K562 (cell line): ENCODE results near the gene ATXN10. TPM values are rescaled to one million over a fixed set of nuclear protein-coding genes. Genes with fewer than 3 reads are reported as not detected.
A peak's percentile ranks its signal among the peaks of the same experiment; 100 is the strongest.

Experiments
- ATAC-seq: fragments of 200-7000 bp; cut with Tn5 transposase; 3 replicates; pipeline ENCODE4 v1.9.1; 2020; ENCODE audit warnings: moderate library complexity
- BruUV-seq: library from RNA; stranded (reverse); fragments of 400-500 nt; replicated peaks from 2 replicates; lab custom pipeline; 2021; lab: Mats Ljungman, UMichigan
- CTCF ChIA-PET: fragments of 300-600 bp; formaldehyde crosslinking; extraction: SDS; loops from one replicate; lab custom pipeline; 2021; ENCODE audit warnings: low intra/inter-chr PET ratio; lab: Yijun Ruan, JAX
- POLR2A ChIA-PET: fragments of 300-600, 350-650 bp; sonication (Branson Sonifier 250); formaldehyde crosslinking; extraction: SDS; loops from one replicate; lab custom pipeline; 2021; ENCODE audit warnings: antibody characterized with exemption, inconsistent platforms; lab: Yijun Ruan, JAX
- DNase-seq, 4 experiments: peaks; one replicate each; pipeline versions ENCODE4 v3.0.0 to v3.0.0-alpha.2; 2011 to 2018; ENCODE audit warnings: low spot score in 3 of 4, mixed read lengths in 3 of 4; ENCODE audit errors: extremely low read depth in 1 of 4
- FAIRE-seq: peaks from 2 replicates; lab custom pipeline; 2011; peaks lifted over from hg19 to GRCh38; lab: Jason Lieb, UNC
- H2AFZ ChIP-seq: 2 replicates; pipeline ENCODE4 v1.6.0; 2011; ENCODE audit warnings: low read depth, low read length, control low read depth, inconsistent platforms
- H3K27ac ChIP-seq: fragments of 200-600 bp; 3 replicates; pipeline ENCODE4 v1.8.0; 2011; ENCODE audit warnings: low read depth, mild to moderate bottlenecking, control low read depth, inconsistent platforms, low read length, moderate library complexity, mixed read lengths; ENCODE audit errors: extremely low read depth
- H3K27me3 ChIP-seq, 2 experiments: fragments of 300-600 bp in 1 of 2; 2 replicates in 1 of 2; 3 replicates in 1 of 2; pipeline versions ENCODE4 v1.6.0 to v1.8.0; 2011; ENCODE audit warnings: inconsistent platforms in 2 of 2, low read length in 2 of 2, mild to moderate bottlenecking in 1 of 2, mixed read lengths in 1 of 2, moderate library complexity in 1 of 2; ENCODE audit not compliant: control insufficient read depth in 2 of 2, insufficient read depth in 2 of 2
- H3K36me3 ChIP-seq: fragments of 300-600 bp; 3 replicates; pipeline ENCODE4 v1.8.0; 2011; ENCODE audit warnings: mild to moderate bottlenecking, low read length, inconsistent platforms; ENCODE audit not compliant: control insufficient read depth, insufficient read depth
- H3K4me1 ChIP-seq, 2 experiments: fragments of 200-600 bp in 1 of 2; replicated peaks in 1 of 2; 2 replicates in 1 of 2; 3 replicates in 1 of 2; pipeline versions ENCODE4 v1.5.1 to v1.8.0; 2011; ENCODE audit warnings: inconsistent platforms in 2 of 2, low read length in 2 of 2, mild to moderate bottlenecking in 1 of 2, mixed read lengths in 1 of 2, moderate library complexity in 1 of 2; ENCODE audit not compliant: control insufficient read depth in 2 of 2, insufficient read depth in 2 of 2
- H3K4me2 ChIP-seq: 2 replicates; pipeline ENCODE4 v1.6.1; 2011; ENCODE audit warnings: low read length, control low read depth, inconsistent platforms, mixed read lengths; ENCODE audit not compliant: insufficient read depth
- H3K4me3 ChIP-seq: fragments of 200-600 bp; sonication (generic), shearing (Covaris generic); 2 replicates; pipeline ENCODE4 v1.5.1; 2016; ENCODE audit warnings: control low read depth, inconsistent platforms
- H3K79me2 ChIP-seq: fragments of 200-600 bp; 3 replicates; pipeline ENCODE4 v1.8.0; 2011; ENCODE audit warnings: low read length, inconsistent platforms; ENCODE audit not compliant: control insufficient read depth, insufficient read depth
- H3K9ac ChIP-seq, 2 experiments: 2 replicates each; pipeline versions ENCODE4 v1.6.0 to v1.6.1; 2011; ENCODE audit warnings: low read depth in 2 of 2, low read length in 2 of 2, control low read depth in 1 of 2, inconsistent platforms in 1 of 2, mild to moderate bottlenecking in 1 of 2, mixed read lengths in 1 of 2; ENCODE audit not compliant: insufficient read depth in 1 of 2
- H3K9me1 ChIP-seq: one replicate; pipeline ENCODE4 v1.6.0; 2011; ENCODE audit warnings: inconsistent platforms, mild to moderate bottlenecking, low read length, moderate library complexity; ENCODE audit not compliant: control insufficient read depth, insufficient read depth
- H3K9me3 ChIP-seq: replicated peaks from 2 replicates; pipeline ENCODE4 v1.5.1; 2011; ENCODE audit warnings: low read depth, low read length, inconsistent platforms; ENCODE audit not compliant: control insufficient read depth, insufficient read depth
- H4K20me1 ChIP-seq: replicated peaks from 2 replicates; pipeline ENCODE4 v1.6.1; 2011; ENCODE audit warnings: low read length, inconsistent platforms, mixed read lengths; ENCODE audit not compliant: control insufficient read depth, insufficient read depth
- FOXM1 ChIP-seq, 2 experiments: fragments of 450-650 bp in 1 of 2; sonication (generic) in 1 of 2; formaldehyde crosslinking in 1 of 2; IDR thresholded peaks; 2 replicates each; pipeline versions ENCODE4 v1.6.1 to v1.9.0; 2017 to 2022; ENCODE audit warnings: low read depth in 2 of 2, mild to moderate bottlenecking in 2 of 2, missing genetic modification reagents in 1 of 2, moderate library complexity in 1 of 2
- NR4A1 ChIP-seq, 2 experiments: fragments of 250-450 bp in 1 of 2; fragments of 450-650 bp in 1 of 2; sonication (Bioruptor Pico) in 1 of 2; IDR thresholded peaks; 2 replicates each; pipeline versions ENCODE4 v1.4.0 to v1.6.1; 2016 to 2020; ENCODE audit warnings: mild to moderate bottlenecking in 2 of 2, missing compliant biosample characterization in 1 of 2, missing genetic modification characterization in 1 of 2, moderate library complexity in 1 of 2
- POLR2A ChIP-seq: fragments of 450-650 bp; conservative IDR thresholded peaks from 2 replicates; pipeline ENCODE4 v1.6.1; 2016
- POLR3A ChIP-seq: IDR thresholded peaks from 2 replicates; pipeline ENCODE4 v1.6.1; 2011; ENCODE audit warnings: borderline replicate concordance, mild to moderate bottlenecking, moderate library complexity; ENCODE audit not compliant: insufficient read length, insufficient read depth; ENCODE audit errors: extremely low read depth
- POU5F1 ChIP-seq: fragments of 150-350 bp; IDR thresholded peaks from 2 replicates; pipeline ENCODE4 v1.6.1; 2014; ENCODE audit warnings: borderline replicate concordance, low read length, low read depth, mild to moderate bottlenecking; ENCODE audit not compliant: partially characterized antibody
- RAD21 ChIP-seq, 2 experiments: fragments of 250-450 bp in 1 of 2; fragments of 450-650 bp in 1 of 2; sonication (Bioruptor Pico) in 1 of 2; formaldehyde crosslinking in 1 of 2; IDR thresholded peaks in 1 of 2; conservative IDR thresholded peaks in 1 of 2; 2 replicates each; pipeline versions ENCODE4 v1.4.0 to v1.8.0; 2020 to 2022; ENCODE audit warnings: mild to moderate bottlenecking in 2 of 2, moderate library complexity in 1 of 2
- SMC3 ChIP-seq: conservative IDR thresholded peaks from 2 replicates; pipeline ENCODE4 v1.6.1; 2011; ENCODE audit warnings: low read depth, low read length, improper control_type of control experiment; ENCODE audit not compliant: insufficient read depth
- SRSF3 ChIP-seq: fragments of 200-400 bp; formaldehyde crosslinking; IDR thresholded peaks from 2 replicates; pipeline ENCODE4 v1.6.1; 2016; ENCODE audit warnings: mild to moderate bottlenecking, low read length, moderate library complexity; ENCODE audit not compliant: insufficient read depth
- STAG1 ChIP-seq: sonication (generic); formaldehyde crosslinking; IDR thresholded peaks from 2 replicates; pipeline ENCODE4 v1.5.0; 2020; ENCODE audit warnings: missing genetic modification reagents, borderline replicate concordance
- TFAM ChIP-seq: fragments of 250-450 bp; sonication (Bioruptor Pico); conservative IDR thresholded peaks from 2 replicates; pipeline ENCODE4 v1.5.0; 2021; ENCODE audit warnings: mild to moderate bottlenecking, moderate library complexity
- ZEB2 ChIP-seq: fragments of 450-650 bp; IDR thresholded peaks from 2 replicates; pipeline ENCODE4 v1.6.1; 2016
- ZKSCAN1 ChIP-seq: fragments of 150-350 bp; IDR thresholded peaks from 2 replicates; pipeline ENCODE4 v1.6.1; 2016; ENCODE audit warnings: low read depth, low read length
- ZNF217 ChIP-seq: sonication (generic); formaldehyde crosslinking; IDR thresholded peaks from 2 replicates; pipeline ENCODE4 v1.8.0; 2022; ENCODE audit warnings: mild to moderate bottlenecking, missing genetic modification reagents
- WGBS: fragments of 100-300 bp; shearing (Covaris generic); methylation state at CpG from one replicate; pipeline ENCODE4 v1.1.6; 2016; ENCODE audit warnings: low coverage, mixed read lengths; ENCODE audit not compliant: insufficient coverage; ENCODE audit errors: missing lambda C conversion rate; 5-methylcytosine and 5-hydroxymethylcytosine counted together
- in situ Hi-C: fragments of 300-500 bp; cut with MboI; formaldehyde crosslinking; loops from 4 replicates; pipeline ENCODE4 v1.15.0; 2018; ENCODE audit warnings: inconsistent platforms, mixed read lengths
- intact Hi-C: fragments of 100-400 bp; cut with micrococcal nuclease; formaldehyde crosslinking; loops from 2 replicates; pipeline ENCODE4 v1.14.2; 2022
- polyA plus RNA-seq, 8 experiments: library from polyadenylated mRNA; depleted of rRNA in 4 of 8; stranded (reverse) in 5 of 8; unstranded in 3 of 8; fragments of >200 nt; fragmentation: Nextera tagmentation in 2 of 8; fragmentation: Illumina TruSeq in 1 of 8; extraction: Ambion mirVana in 2 of 8; extraction: Trizol in 1 of 8; gene quantifications; 2 replicates each; pipeline versions ENCODE4 v1.2.1 to v1.2.3, GENCODE V29; 2011 to 2014; ENCODE audit warnings: inconsistent platforms in 1 of 8, missing spikeins in 1 of 8
- total RNA-seq, 7 experiments: library from RNA; depleted of rRNA in 6 of 7; stranded (reverse); fragments of >200 nt in 6 of 7; fragmentation: Illumina TruSeq in 2 of 7; extraction: Trizol in 2 of 7; gene quantifications; 2 replicates each; pipeline versions ENCODE4 v1.2.1 to v1.2.3, GENCODE V29; 2011 to 2021; ENCODE audit warnings: low replicate concordance in 1 of 7
- TF ChIP-seq, protein P1 (sequence below): fragments of 200-800 bp; sonication (Bioruptor generic); IDR thresholded peaks from 2 replicates; pipeline ENCODE4 v1.6.1; 2017; ENCODE audit warnings: missing genetic modification characterization, missing compliant biosample characterization
- TF ChIP-seq, protein P2 (sequence below): fragments of 200-800 bp; sonication (Bioruptor generic); IDR thresholded peaks from 2 replicates; pipeline ENCODE4 v1.6.1; 2017; ENCODE audit warnings: missing genetic modification characterization, missing compliant biosample characterization

Gene ATXN10
- total and polyA plus RNA-seq, 9 of the 15 experiments (the other 6 are each of a cell fraction or from before 2014, with no cell fraction given): 11.5 to 190 (median 33.6) TPM

DNA sequence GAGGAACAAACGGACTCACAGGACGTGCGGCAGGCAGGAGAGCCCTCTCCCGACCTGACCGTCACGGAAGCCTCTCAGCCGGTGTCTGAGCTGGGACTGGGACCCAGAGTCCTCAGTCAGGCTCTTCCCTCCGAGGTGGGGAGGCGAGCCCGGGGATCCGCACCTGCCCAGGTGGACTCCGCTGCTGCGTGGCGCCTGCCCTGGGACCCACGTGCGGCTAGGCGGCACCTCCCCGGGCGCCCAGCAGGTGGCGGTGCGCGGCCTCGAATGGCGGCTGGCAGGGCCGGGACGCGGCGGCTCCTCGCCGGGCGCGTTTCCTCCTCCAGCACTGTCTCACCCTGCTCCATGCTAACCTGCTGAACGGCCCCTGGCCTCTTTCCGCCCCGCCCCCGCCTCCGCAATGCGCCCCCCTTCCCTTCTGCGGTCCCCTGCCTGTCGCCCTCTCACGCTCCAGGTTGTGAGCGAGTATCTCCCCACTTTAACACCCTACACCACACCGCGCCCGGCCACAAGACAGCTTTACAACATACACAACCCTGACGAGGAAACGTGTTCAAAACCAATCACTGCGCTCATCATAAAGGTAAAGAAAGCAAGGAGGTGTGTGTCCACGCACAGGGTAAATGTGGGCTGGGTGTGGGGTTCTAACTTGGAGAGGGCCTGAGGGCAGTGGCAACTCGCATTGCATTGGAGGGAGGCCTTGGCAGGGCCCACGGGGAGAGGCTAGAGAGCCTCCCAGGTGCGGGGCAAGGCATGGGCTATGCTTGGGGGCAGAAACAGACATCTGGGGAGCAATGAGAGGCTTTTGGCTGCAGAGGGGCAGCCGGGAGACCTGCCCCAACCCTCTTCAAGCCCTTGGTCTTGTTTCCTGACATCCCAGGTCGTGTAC lies 25.9 kb upstream of the ATXN10 start (continued):
- TF ChIP-seq FOXM1 (IDR thresholded peaks at IDR 0.05; ENCODE audit: low read depth): no peak
- TF ChIP-seq FOXM1 (CRISPR knock-in tag; IDR thresholded peaks at IDR 0.05; ENCODE audit: low read depth): no peak
- no peak for TF ChIP-seq POLR3A
- no peak for TF ChIP-seq ZEB2
- TF ChIP-seq POU5F1: no peak
- peak; percentile 49; the same call in 1 of the 2 replicates for TF ChIP-seq STAG1 (CRISPR knock-in tag)
- TF ChIP-seq RAD21 (CRISPR knock-in tag; conservative IDR thresholded peaks at IDR 0.05 in 1 of 2, IDR thresholded peaks at IDR 0.05 in 1 of 2): peak; percentile 61 to 85
- TF ChIP-seq SMC3: peak; percentile 75

DNA sequence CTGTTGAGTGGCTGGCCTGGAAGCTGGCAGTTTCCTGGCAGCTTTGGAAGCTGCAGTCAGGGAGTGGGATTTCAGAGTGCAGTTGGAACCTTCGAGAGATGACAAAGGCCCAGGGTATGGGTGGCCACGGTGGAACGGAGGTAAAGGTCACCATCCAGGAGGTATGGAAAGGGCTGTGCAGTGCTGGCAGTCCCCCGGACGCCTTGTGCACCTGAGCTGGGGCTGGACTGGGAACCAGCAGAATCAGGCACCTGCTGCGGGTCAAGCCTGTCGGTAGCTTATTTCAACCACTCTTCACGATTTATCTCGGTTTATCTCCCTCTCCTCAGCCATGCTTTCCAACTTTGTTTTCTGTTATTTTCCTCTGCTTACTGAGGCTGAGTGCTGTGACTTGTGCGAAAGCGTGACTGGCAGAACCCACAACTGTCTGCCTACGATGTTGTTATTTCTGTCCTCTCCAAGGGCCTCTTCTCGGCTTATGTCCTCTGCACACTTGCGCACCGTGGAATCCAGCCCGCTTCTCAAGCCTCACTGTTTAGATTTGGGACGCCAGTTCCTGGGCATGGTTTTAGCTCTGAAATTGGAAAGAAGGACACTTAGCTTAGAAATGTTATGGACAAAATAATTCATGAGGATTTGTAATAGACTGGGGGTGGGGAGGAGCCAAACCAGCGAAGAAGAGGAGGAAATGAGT lies 24.0 kb upstream of the ATXN10 start:
- no peaks in the 10 kb centered on the region for H4K20me1 ChIP-seq
- H3K36me3 ChIP-seq: no peaks in the 10 kb centered on the region
- no peak for ATAC-seq
- no peaks in the 10 kb centered on the region for H3K79me2 ChIP-seq
- no peaks in the 10 kb centered on the region for H3K9me3 ChIP-seq
- in situ Hi-C loops (loop anchor here (10.0 kb wide), 1 partner anchor 187 kb away; no protein-coding TSS in a partner anchor), intact Hi-C loops (loop anchor here (5.0 kb wide), 2 partner anchors 70 to 185 kb away; no protein-coding TSS in a partner anchor)
- H3K4me1 ChIP-seq: peaks cover 0 to 16% of the 10 kb centered on the region in 2 experiments; a peak in 3 of 5 replicates
- H3K4me3 ChIP-seq: no peak overlapping the region
- no peaks in the 10 kb centered on the region for H3K9me1 ChIP-seq
- no peak for FAIRE-seq
- peaks cover 5 to 55% of the 10 kb centered on the region in 2 experiments for H3K27me3 ChIP-seq
- no peak for DNase-seq
- ChIA-PET CTCF (interaction anchor here (1.3 kb wide), 1 partner anchor 70 kb away, joined by 4 read pairs; no protein-coding TSS in a partner anchor), POLR2A (no interaction called here)
- no peak overlapping the region for H3K4me2 ChIP-seq
- H3K27ac ChIP-seq: no peak overlapping the region
- WGBS: 20% methylated on average over 18 of the region's 18 CpGs
- H2AFZ ChIP-seq: no peak overlapping the region
- H3K9ac ChIP-seq: no peak overlapping the region
- no TSS peak for BruUV-seq
- no peak for TF ChIP-seq POLR2A
- TF ChIP-seq, protein P1, sequence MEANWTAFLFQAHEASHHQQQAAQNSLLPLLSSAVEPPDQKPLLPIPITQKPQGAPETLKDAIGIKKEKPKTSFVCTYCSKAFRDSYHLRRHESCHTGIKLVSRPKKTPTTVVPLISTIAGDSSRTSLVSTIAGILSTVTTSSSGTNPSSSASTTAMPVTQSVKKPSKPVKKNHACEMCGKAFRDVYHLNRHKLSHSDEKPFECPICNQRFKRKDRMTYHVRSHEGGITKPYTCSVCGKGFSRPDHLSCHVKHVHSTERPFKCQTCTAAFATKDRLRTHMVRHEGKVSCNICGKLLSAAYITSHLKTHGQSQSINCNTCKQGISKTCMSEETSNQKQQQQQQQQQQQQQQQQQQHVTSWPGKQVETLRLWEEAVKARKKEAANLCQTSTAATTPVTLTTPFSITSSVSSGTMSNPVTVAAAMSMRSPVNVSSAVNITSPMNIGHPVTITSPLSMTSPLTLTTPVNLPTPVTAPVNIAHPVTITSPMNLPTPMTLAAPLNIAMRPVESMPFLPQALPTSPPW (CRISPR knock-in tag): no peak
- TF ChIP-seq NR4A1 (CRISPR knock-in tag; IDR thresholded peaks at IDR 0.05): no peak
- no peak for TF ChIP-seq NR4A1 (tag; IDR thresholded peaks at IDR 0.05)
- no peak for TF ChIP-seq ZKSCAN1
- no peak for TF ChIP-seq ZNF217 (CRISPR knock-in tag)
- no peak for TF ChIP-seq SRSF3
- TF ChIP-seq, protein P2, sequence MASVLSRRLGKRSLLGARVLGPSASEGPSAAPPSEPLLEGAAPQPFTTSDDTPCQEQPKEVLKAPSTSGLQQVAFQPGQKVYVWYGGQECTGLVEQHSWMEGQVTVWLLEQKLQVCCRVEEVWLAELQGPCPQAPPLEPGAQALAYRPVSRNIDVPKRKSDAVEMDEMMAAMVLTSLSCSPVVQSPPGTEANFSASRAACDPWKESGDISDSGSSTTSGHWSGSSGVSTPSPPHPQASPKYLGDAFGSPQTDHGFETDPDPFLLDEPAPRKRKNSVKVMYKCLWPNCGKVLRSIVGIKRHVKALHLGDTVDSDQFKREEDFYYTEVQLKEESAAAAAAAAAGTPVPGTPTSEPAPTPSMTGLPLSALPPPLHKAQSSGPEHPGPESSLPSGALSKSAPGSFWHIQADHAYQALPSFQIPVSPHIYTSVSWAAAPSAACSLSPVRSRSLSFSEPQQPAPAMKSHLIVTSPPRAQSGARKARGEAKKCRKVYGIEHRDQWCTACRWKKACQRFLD (CRISPR knock-in tag): no peak
- TF ChIP-seq TFAM: no peak
- no peak for TF ChIP-seq POLR3A
